RPMI8226 (cell line): ENCODE results near the gene EPHX1.
A peak's percentile ranks its signal among the peaks of the same experiment; 100 is the strongest.
"Not testable (repeated sequence)": the region's sequence is repeated elsewhere in the genome, so short reads cannot be mapped to it uniquely, and the experiment has no call there.

Experiments
- DNase-seq: peaks from one replicate; pipeline ENCODE4 v3.0.0-alpha.2; 2015

The EPHX1 gene

GRCh38 chr1:225817611-225818061 lies 7.7 kb downstream of the EPHX1 start:
- DNase-seq: peak; percentile 90

- no peak for DNase-seq
These were observed 8.3 kb downstream of the EPHX1 start for GRCh38 chr1:225818229-225818628.

GRCh38 chr1:225819346-225820192 lies 9.6 kb downstream of the EPHX1 start:
- no peak for DNase-seq

GRCh38 chr1:225820522-225821120 lies 10.7 kb downstream of the EPHX1 start:
- DNase-seq: no peak

- DNase-seq: no peak
These were observed 12.9 kb downstream of the EPHX1 start for GRCh38 chr1:225822655-225823403.

- no peak for DNase-seq
These were observed 13.9 kb downstream of the EPHX1 start for GRCh38 chr1:225823811-225824261.

- no peak for DNase-seq
These were observed 14.6 kb downstream of the EPHX1 start for GRCh38 chr1:225824533-225824941.

- no peak for DNase-seq
These were observed 15.2 kb downstream of the EPHX1 start for GRCh38 chr1:225825078-225825477.

- no peak for DNase-seq
These were observed 15.7 kb downstream of the EPHX1 start for GRCh38 chr1:225825607-225826007.

GRCh38 chr1:225827076-225827475 lies 17.2 kb downstream of the EPHX1 start:
- DNase-seq: no peak

- DNase-seq: no peak
These were observed 18.9 kb downstream of the EPHX1 start for GRCh38 chr1:225828706-225829345.

- no peak for DNase-seq
These were observed 20.9 kb downstream of the EPHX1 start for GRCh38 chr1:225830841-225831240.

- no peak for DNase-seq
These were observed 24.7 kb downstream of the EPHX1 start for GRCh38 chr1:225834417-225835329.

GRCh38 chr1:225835856-225836255 lies 25.9 kb downstream of the EPHX1 start:
- peak; percentile 39 for DNase-seq

- DNase-seq: not testable (repeated sequence)
These were observed 26.4 kb downstream of the EPHX1 start for GRCh38 chr1:225836296-225836695.

- DNase-seq: no peak
These were observed 28.9 kb downstream of the EPHX1 start for GRCh38 chr1:225838793-225839192.

- no peak for DNase-seq
These were observed 30.3 kb downstream of the EPHX1 start for GRCh38 chr1:225840223-225840610.

- no peak for DNase-seq
These were observed 30.8 kb downstream of the EPHX1 start for GRCh38 chr1:225840713-225841112.

- no peak for DNase-seq
These were observed 32.1 kb downstream of the EPHX1 start for GRCh38 chr1:225842074-225842473.

GRCh38 chr1:225842788-225843425 lies 33.0 kb downstream of the EPHX1 start:
- DNase-seq: no peak

GRCh38 chr1:225843426-225843795 lies 33.5 kb downstream of the EPHX1 start:
- DNase-seq: no peak
